ENCODE data around the gene PPP1R1B.

PPP1R1B gene

DNA sequence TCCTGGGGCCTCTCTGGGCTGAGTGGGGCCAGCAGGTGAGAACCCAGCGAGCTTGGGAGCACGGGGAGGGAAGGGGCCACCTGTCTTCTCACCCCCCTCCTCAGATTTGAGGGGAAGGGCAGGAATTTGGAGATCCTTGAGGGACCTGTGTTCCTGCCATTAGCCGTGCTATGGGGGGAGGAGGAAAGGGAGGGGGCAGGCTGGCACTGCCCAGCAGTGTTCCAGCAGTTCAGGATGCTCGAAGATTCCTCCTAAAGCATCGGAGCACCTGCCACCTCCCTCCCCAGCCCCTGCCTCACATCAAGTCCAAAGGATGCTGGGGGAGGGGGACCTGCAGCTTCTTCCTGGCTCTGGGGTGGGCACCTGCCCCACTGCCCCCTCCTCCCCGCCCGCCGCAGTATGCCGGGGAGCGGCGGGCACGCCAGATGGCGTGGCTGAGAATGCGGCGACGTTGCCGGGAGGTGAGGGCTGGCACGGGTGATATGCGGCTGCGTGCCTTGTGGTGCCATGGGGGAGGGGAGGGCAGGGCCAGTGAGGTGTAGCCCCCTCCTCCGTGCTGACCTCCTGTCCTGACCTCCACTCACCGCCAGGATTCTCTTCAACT is 14.4 kb upstream of the PPP1R1B start:
- Histone ChIP-seq H3K9ac (ENCODE audit: low read length) (no peak overlapping the region), H4K20me1 (ENCODE audit: low read depth, low read length) (no peaks in the 10 kb centered on the region), H3F3A (ENCODE audit: insufficient read depth) (peaks cover 10% of the 10 kb centered on the region), H3K9me2 (replicated peaks; ENCODE audit: insufficient read depth, low read length) (no peaks in the 10 kb centered on the region), H3K9me3 (ENCODE audit: insufficient read depth, low read length) (no peaks in the 10 kb centered on the region), H3K4me2 (ENCODE audit: low read depth, low read length, poor library complexity, severe bottlenecking) (no peak overlapping the region), H3K36me3 (ENCODE audit: low read length) (no peaks in the 10 kb centered on the region), H2AFZ (ENCODE audit: low read depth, low read length, severe bottlenecking) (no peak overlapping the region), H3K79me2 (ENCODE audit: insufficient read depth, low read length) (no peaks in the 10 kb centered on the region), H3K27ac (ENCODE audit: low read depth, low read length) (no peak overlapping the region), H3K27me3 (ENCODE audit: low read length) (no peaks in the 10 kb centered on the region), H3K4me3 (ENCODE audit: insufficient read depth, low read length, poor library complexity, severe bottlenecking) (no peak overlapping the region)
- TF ChIP-seq CTCF (IDR thresholded peaks at IDR 0.05; ENCODE audit: insufficient read depth, low read length, poor library complexity, severe bottlenecking) = no peak
- TF ChIP-seq EZH2phosphoT487 (conservative IDR thresholded peaks at IDR 0.05; ENCODE audit: low read length) = no peak

- no peaks in the 10 kb centered on the region for H3K36me3 ChIP-seq (ENCODE audit: low read length)
- H3K9me2 ChIP-seq (replicated peaks; ENCODE audit: insufficient read depth, low read length) = no peaks in the 10 kb centered on the region
- no peak overlapping the region for H2AFZ ChIP-seq (ENCODE audit: low read depth, low read length, severe bottlenecking)
- peaks cover 12% of the 10 kb centered on the region for H3F3A ChIP-seq (ENCODE audit: insufficient read depth)
- H3K79me2 ChIP-seq (ENCODE audit: insufficient read depth, low read length) = no peaks in the 10 kb centered on the region
- H4K20me1 ChIP-seq (ENCODE audit: low read depth, low read length) = no peaks in the 10 kb centered on the region
- H3K9me3 ChIP-seq (ENCODE audit: insufficient read depth, low read length) = no peaks in the 10 kb centered on the region
- no peak overlapping the region for H3K4me2 ChIP-seq (ENCODE audit: low read depth, low read length, poor library complexity, severe bottlenecking)
- no peaks in the 10 kb centered on the region for H3K27me3 ChIP-seq (ENCODE audit: low read length)
- no peak overlapping the region for H3K27ac ChIP-seq (ENCODE audit: low read depth, low read length)
- TF ChIP-seq EZH2phosphoT487 (conservative IDR thresholded peaks at IDR 0.05; ENCODE audit: low read length) (no peak), CTCF (IDR thresholded peaks at IDR 0.05; ENCODE audit: insufficient read depth, low read length, poor library complexity, severe bottlenecking) (no peak)
- no peak overlapping the region for H3K4me3 ChIP-seq (ENCODE audit: insufficient read depth, low read length, poor library complexity, severe bottlenecking)
- no peak overlapping the region for H3K9ac ChIP-seq (ENCODE audit: low read length)
These were observed 13.8 kb upstream of the PPP1R1B start for GRCh38 chr17:39612935-39613464.

GRCh38 chr17:39614545-39615157 is 12.1 kb upstream of the PPP1R1B start:
- no peak for TF ChIP-seq CTCF (IDR thresholded peaks at IDR 0.05; ENCODE audit: insufficient read depth, low read length, poor library complexity, severe bottlenecking)
- no peak overlapping the region for H3K4me2 ChIP-seq (ENCODE audit: low read depth, low read length, poor library complexity, severe bottlenecking)
- H3K79me2 ChIP-seq (ENCODE audit: insufficient read depth, low read length) = no peaks in the 10 kb centered on the region
- H2AFZ ChIP-seq (ENCODE audit: low read depth, low read length, severe bottlenecking) = no peak overlapping the region
- H3K9ac ChIP-seq (ENCODE audit: low read length) = no peak overlapping the region
- H3K9me2 ChIP-seq (replicated peaks; ENCODE audit: insufficient read depth, low read length) = no peaks in the 10 kb centered on the region
- no peaks in the 10 kb centered on the region for H4K20me1 ChIP-seq (ENCODE audit: low read depth, low read length)
- no peak overlapping the region for H3K4me3 ChIP-seq (ENCODE audit: insufficient read depth, low read length, poor library complexity, severe bottlenecking)
- H3F3A ChIP-seq (ENCODE audit: insufficient read depth) = peaks cover 21% of the 10 kb centered on the region
- H3K27ac ChIP-seq (ENCODE audit: low read depth, low read length) = no peak overlapping the region
- H3K9me3 ChIP-seq (ENCODE audit: insufficient read depth, low read length) = no peaks in the 10 kb centered on the region
- H3K27me3 ChIP-seq (ENCODE audit: low read length) = no peaks in the 10 kb centered on the region
- H3K36me3 ChIP-seq (ENCODE audit: low read length) = no peaks in the 10 kb centered on the region
